HepG2 (cell line): ENCODE results near the gene ZNF821. TPM values are rescaled to one million over a fixed set of nuclear protein-coding genes. Genes with fewer than 3 reads are reported as not detected.

Source experiments
- EEA1 ChIP-seq: sonication (generic); formaldehyde crosslinking; IDR thresholded peaks from 2 replicates; pipeline ENCODE4 v1.5.1; 2020; ENCODE audit warnings: mild to moderate bottlenecking, missing genetic modification reagents, borderline replicate concordance
- POLR2A ChIP-seq, 2 experiments: IDR thresholded peaks; 2 replicates each; pipeline ENCODE4 v1.6.1; 2011; ENCODE audit warnings: low read depth in 2 of 2, low read length in 2 of 2, mild to moderate bottlenecking in 1 of 2, moderate library complexity in 1 of 2; ENCODE audit not compliant: insufficient read depth in 1 of 2
- REPIN1 ChIP-seq: sonication (generic); formaldehyde crosslinking; IDR thresholded peaks from 2 replicates; pipeline ENCODE4 v1.8.0; 2022; ENCODE audit warnings: missing genetic modification reagents, low read depth, mild to moderate bottlenecking, borderline replicate concordance
- SIN3B ChIP-seq: fragments of 150-350 bp; IDR thresholded peaks from 2 replicates; pipeline ENCODE4 v1.6.1; 2014; ENCODE audit warnings: low read length
- ZNF136 ChIP-seq: sonication (generic); formaldehyde crosslinking; IDR thresholded peaks from 2 replicates; pipeline ENCODE4 v1.8.1; 2022; ENCODE audit warnings: low read depth, mild to moderate bottlenecking, moderate library complexity, missing genetic modification reagents
- ZNF230 ChIP-seq: sonication (generic); formaldehyde crosslinking; IDR thresholded peaks from 2 replicates; pipeline ENCODE4 v1.4.0; 2020; ENCODE audit warnings: mild to moderate bottlenecking, missing genetic modification reagents
- ZNF354B ChIP-seq: sonication (generic); formaldehyde crosslinking; IDR thresholded peaks from 2 replicates; pipeline ENCODE4 v1.8.0; 2022; ENCODE audit warnings: mild to moderate bottlenecking, missing genetic modification reagents
- ZNF468 ChIP-seq: sonication (generic); formaldehyde crosslinking; IDR thresholded peaks from 2 replicates; pipeline ENCODE4 v1.8.0; 2022; ENCODE audit warnings: mild to moderate bottlenecking, moderate library complexity, missing genetic modification reagents
- ZNF572 ChIP-seq: sonication (generic); formaldehyde crosslinking; IDR thresholded peaks from 2 replicates; pipeline ENCODE4 v1.5.1; 2020; ENCODE audit warnings: mild to moderate bottlenecking, missing genetic modification reagents
- polyA plus RNA-seq, 8 experiments: library from polyadenylated mRNA; depleted of rRNA in 3 of 8; stranded (reverse) in 7 of 8; unstranded in 1 of 8; fragments of >200 nt; fragmentation: Illumina TruSeq in 4 of 8; extraction: Trizol in 4 of 8; gene quantifications; 2 replicates each; pipeline versions ENCODE4 v1.2.1 to v1.2.3, GENCODE V29; 2011 to 2016; ENCODE audit warnings: low read depth in 4 of 8, missing spikeins in 1 of 8, mixed read lengths in 1 of 8; ENCODE audit not compliant: insufficient read depth in 1 of 8
- total RNA-seq, 5 experiments: library from RNA; depleted of rRNA; stranded (reverse); fragments of >200 nt; fragmentation: Illumina TruSeq; extraction: Trizol; gene quantifications; 2 replicates each; pipeline ENCODE4 v1.2.3, GENCODE V29; 2016; ENCODE audit warnings: low read depth in 1 of 5
- TF ChIP-seq, protein P1 (sequence below): sonication (generic); formaldehyde crosslinking; IDR thresholded peaks from 2 replicates; pipeline ENCODE4 v1.4.0; 2020; ENCODE audit warnings: mild to moderate bottlenecking, low read depth, missing genetic modification reagents
- TF ChIP-seq, protein P2 (sequence below): sonication (generic); formaldehyde crosslinking; IDR thresholded peaks from 2 replicates; pipeline ENCODE4 v1.4.0; 2020; ENCODE audit warnings: missing genetic modification reagents, borderline replicate concordance
- TF ChIP-seq, protein P3 (sequence below): sonication (generic); formaldehyde crosslinking; IDR thresholded peaks from 2 replicates; pipeline ENCODE4 v1.4.0; 2020; ENCODE audit warnings: mild to moderate bottlenecking, missing genetic modification reagents
- TF ChIP-seq, protein P4 (sequence below): sonication (generic); formaldehyde crosslinking; IDR thresholded peaks from 2 replicates; pipeline ENCODE4 v1.4.0; 2020; ENCODE audit warnings: mild to moderate bottlenecking, missing genetic modification reagents
- TF ChIP-seq, protein P5 (sequence below): sonication (generic); formaldehyde crosslinking; IDR thresholded peaks from 2 replicates; pipeline ENCODE4 v1.9.0; 2021; ENCODE audit warnings: missing genetic modification reagents, borderline replicate concordance

ZNF821 gene
- total and polyA plus RNA-seq, 2 of the 13 experiments (the other 11 are each of a cell fraction or from before 2014, with no cell fraction given) = 7.0 to 9.1 TPM

DNA sequence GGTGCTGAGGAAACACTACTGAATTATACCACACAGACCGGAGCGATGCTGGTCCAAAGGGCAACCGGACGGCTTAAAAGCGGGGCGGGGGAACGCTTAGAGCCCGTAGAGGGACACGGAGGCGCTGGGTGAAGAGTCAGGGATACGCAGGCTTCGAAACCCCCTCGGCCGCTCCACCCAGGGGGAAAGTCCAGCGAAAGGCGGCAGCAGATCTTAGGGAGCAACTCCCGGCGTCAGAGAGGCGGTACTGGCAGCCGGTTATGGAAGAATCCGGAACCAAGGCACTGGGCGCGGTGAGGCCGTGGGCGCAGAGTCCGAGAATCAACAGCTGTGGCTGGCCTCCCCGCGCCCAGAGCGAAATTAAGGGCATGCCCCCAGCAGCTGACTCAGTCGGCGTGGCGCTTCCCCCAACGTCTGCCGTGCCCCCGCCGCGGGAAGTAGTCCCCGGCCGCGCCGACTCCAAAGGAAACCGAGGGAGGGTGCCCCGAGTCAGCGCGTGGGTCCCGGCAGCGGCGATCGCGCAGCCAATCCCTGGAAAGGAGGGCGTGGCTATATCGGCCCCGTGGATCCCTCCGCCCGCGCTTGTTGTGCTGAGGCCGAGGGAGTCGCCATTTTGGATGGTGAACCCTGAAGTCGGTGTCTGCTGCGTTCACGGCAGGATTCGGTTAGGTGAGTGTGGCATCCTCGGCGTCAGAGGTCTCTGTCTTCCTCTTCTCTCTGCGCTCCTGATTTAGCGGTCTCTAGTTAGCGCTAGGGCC, 11.1 kb upstream of the ZNF821 start, which contains the start of gene IST1 (continued):
- TF ChIP-seq, protein P1, sequence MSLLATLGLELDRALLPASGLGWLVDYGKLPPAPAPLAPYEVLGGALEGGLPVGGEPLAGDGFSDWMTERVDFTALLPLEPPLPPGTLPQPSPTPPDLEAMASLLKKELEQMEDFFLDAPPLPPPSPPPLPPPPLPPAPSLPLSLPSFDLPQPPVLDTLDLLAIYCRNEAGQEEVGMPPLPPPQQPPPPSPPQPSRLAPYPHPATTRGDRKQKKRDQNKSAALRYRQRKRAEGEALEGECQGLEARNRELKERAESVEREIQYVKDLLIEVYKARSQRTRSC (CRISPR knock-in tag) = peak; percentile 96; the same call in 1 of the 2 replicates
- TF ChIP-seq, protein P2, sequence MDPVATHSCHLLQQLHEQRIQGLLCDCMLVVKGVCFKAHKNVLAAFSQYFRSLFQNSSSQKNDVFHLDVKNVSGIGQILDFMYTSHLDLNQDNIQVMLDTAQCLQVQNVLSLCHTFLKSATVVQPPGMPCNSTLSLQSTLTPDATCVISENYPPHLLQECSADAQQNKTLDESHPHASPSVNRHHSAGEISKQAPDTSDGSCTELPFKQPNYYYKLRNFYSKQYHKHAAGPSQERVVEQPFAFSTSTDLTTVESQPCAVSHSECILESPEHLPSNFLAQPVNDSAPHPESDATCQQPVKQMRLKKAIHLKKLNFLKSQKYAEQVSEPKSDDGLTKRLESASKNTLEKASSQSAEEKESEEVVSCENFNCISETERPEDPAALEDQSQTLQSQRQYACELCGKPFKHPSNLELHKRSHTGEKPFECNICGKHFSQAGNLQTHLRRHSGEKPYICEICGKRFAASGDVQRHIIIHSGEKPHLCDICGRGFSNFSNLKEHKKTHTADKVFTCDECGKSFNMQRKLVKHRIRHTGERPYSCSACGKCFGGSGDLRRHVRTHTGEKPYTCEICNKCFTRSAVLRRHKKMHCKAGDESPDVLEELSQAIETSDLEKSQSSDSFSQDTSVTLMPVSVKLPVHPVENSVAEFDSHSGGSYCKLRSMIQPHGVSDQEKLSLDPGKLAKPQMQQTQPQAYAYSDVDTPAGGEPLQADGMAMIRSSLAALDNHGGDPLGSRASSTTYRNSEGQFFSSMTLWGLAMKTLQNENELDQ (CRISPR knock-in tag) = no peak; the same call in 1 of the 2 replicates
- TF ChIP-seq, protein P3, sequence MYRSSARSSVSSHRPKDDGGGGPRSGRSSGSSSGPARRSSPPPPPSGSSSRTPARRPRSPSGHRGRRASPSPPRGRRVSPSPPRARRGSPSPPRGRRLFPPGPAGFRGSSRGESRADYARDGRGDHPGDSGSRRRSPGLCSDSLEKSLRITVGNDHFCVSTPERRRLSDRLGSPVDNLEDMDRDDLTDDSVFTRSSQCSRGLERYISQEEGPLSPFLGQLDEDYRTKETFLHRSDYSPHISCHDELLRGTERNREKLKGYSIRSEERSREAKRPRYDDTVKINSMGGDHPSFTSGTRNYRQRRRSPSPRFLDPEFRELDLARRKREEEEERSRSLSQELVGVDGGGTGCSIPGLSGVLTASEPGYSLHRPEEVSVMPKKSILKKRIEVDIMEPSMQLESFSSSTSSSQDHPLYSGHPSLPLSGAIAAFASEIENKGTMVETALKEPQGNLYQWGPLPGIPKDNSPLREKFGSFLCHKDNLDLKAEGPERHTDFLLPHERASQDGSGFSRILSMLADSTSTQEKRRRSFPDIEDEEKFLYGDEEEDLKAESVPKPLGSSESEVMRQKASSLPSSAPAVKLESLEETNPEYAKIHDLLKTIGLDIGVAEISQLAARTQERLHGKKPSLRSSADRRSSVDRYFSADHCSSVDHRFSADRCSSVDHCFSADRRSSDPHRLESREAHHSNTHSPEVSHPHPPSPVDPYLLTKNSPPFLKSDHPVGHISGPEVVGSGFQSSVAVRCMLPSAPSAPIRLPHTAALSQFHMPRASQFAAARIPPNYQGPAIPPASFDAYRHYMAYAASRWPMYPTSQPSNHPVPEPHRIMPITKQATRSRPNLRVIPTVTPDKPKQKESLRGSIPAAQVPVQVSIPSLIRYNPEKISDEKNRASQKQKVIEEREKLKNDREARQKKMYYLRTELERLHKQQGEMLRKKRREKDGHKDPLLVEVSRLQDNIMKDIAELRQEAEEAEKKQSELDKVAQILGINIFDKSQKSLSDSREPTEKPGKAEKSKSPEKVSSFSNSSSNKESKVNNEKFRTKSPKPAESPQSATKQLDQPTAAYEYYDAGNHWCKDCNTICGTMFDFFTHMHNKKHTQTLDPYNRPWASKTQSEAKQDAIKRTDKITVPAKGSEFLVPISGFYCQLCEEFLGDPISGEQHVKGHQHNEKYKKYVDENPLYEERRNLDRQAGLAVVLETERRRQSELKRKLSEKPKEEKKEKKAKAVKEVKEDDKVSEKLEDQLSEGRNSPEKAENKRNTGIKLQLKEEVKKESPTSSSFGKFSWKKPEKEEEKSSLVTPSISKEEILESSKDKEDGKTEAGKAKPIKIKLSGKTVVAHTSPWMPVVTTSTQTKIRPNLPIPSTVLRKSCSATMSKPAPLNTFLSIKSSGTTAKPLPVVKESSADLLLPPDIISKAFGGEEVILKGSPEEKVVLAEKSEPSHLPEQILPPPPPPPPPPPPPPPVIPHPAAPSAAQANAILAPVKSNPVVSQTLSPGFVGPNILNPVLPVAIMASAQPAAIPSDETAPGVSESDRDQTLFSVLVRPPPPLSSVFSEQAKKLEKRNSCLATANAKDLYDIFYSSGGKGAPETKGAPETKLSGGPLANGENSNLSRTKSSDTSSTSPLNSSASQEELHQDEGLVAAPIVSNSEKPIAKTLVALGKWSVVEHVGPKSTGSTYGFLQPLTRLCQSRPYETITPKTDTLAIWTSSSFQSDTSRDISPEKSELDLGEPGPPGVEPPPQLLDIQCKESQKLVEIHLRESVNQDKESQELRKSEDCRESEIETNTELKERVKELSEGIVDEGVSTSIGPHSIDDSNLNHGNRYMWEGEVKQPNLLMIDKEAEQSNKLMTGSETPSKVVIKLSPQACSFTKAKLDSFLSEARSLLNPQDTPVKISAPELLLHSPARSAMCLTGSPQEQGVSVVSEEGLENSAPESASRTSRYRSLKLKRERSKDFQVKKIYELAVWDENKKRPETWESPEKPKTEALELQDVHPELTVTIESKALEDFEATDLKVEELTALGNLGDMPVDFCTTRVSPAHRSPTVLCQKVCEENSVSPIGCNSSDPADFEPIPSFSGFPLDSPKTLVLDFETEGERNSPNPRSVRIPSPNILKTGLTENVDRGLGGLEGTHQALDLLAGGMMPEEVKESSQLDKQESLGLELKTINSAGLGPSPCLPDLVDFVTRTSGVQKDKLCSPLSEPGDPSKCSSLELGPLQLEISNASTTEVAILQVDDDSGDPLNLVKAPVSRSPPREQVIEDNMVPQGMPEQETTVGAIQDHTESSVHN (CRISPR knock-in tag) = peak; percentile 85
- peak; percentile 98 for TF ChIP-seq ZNF230
- TF ChIP-seq, protein P4, sequence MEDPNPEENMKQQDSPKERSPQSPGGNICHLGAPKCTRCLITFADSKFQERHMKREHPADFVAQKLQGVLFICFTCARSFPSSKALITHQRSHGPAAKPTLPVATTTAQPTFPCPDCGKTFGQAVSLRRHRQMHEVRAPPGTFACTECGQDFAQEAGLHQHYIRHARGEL (CRISPR knock-in tag) = peak; percentile 57; the same call in 1 of the 2 replicates
- TF ChIP-seq, protein P5, sequence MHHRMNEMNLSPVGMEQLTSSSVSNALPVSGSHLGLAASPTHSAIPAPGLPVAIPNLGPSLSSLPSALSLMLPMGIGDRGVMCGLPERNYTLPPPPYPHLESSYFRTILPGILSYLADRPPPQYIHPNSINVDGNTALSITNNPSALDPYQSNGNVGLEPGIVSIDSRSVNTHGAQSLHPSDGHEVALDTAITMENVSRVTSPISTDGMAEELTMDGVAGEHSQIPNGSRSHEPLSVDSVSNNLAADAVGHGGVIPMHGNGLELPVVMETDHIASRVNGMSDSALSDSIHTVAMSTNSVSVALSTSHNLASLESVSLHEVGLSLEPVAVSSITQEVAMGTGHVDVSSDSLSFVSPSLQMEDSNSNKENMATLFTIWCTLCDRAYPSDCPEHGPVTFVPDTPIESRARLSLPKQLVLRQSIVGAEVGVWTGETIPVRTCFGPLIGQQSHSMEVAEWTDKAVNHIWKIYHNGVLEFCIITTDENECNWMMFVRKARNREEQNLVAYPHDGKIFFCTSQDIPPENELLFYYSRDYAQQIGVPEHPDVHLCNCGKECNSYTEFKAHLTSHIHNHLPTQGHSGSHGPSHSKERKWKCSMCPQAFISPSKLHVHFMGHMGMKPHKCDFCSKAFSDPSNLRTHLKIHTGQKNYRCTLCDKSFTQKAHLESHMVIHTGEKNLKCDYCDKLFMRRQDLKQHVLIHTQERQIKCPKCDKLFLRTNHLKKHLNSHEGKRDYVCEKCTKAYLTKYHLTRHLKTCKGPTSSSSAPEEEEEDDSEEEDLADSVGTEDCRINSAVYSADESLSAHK = no peak
- no peak for TF ChIP-seq ZNF572 (CRISPR knock-in tag)
- 0 out of 2 replicates have a peak, but pooled peaks have one; percentile 23 for TF ChIP-seq ZNF354B
- TF ChIP-seq REPIN1 (CRISPR knock-in tag) = peak; percentile 85
- TF ChIP-seq POLR2A (IDR thresholded peaks at IDR 0.05; ENCODE audit: insufficient read depth in 1 of 2, low read depth in 2 of 2, low read length in 2 of 2) = peak; percentile 94 to 95
- TF ChIP-seq ZNF136 (CRISPR knock-in tag) = peak; percentile 88
- peak; percentile 57; the same call in 1 of the 2 replicates for TF ChIP-seq ZNF468 (CRISPR knock-in tag)
- no peak; the same call in 1 of the 2 replicates for TF ChIP-seq SIN3B
- 0 out of 2 replicates have a peak, but pooled peaks have one; percentile 23 for TF ChIP-seq EEA1 (CRISPR knock-in tag)
